Esophagus muscularis mucosa (tissue), 4 donors: ENCODE results near the gene AXIN1. TPM values are rescaled to one million over a fixed set of nuclear protein-coding genes. Genes with fewer than 3 reads are reported as not detected.

Source experiments
- DNase-seq: peaks from one replicate; pipeline ENCODE4 v3.0.0-alpha.2; 2017; ENCODE audit errors: extremely low spot score
- H3K27ac ChIP-seq, 4 donors: fragments of 200-600 bp; sonication (generic); replicated peaks in 1 of 4; 1 replicate in 3 of 4; 2 replicates in 1 of 4; pipeline ENCODE4 v1.5.1; 2016 to 2019; ENCODE audit warnings: mild to moderate bottlenecking in 1 of 4
- H3K27me3 ChIP-seq, 4 donors: fragments of 200-600 bp; sonication (generic); one replicate each; pipeline versions ENCODE4 v1.5.1 to v1.6.0; 2016 to 2019
- H3K36me3 ChIP-seq, 4 donors: fragments of 200-600 bp; sonication (generic); one replicate each; pipeline ENCODE4 v1.5.1; 2016 to 2019
- H3K4me1 ChIP-seq, 4 donors: fragments of 200-600 bp; sonication (generic); one replicate each; pipeline ENCODE4 v1.5.1; 2016 to 2019
- H3K4me3 ChIP-seq, 4 donors: fragments of 200-600 bp; sonication (generic); 1 replicate in 2 of 4; 2 replicates in 2 of 4; pipeline ENCODE4 v1.5.1; 2016 to 2019; ENCODE audit warnings: mild to moderate bottlenecking in 4 of 4, moderate library complexity in 1 of 4
- H3K9me3 ChIP-seq, 4 donors: fragments of 200-600 bp; sonication (generic); 1 replicate in 3 of 4; 2 replicates in 1 of 4; pipeline ENCODE4 v1.5.1; 2016 to 2019
- EP300 ChIP-seq: sonication (generic); formaldehyde crosslinking; IDR thresholded peaks from one replicate; pipeline ENCODE4 v1.6.1; 2017; ENCODE audit warnings: antibody characterized with exemption
- POLR2A ChIP-seq: fragments of 450-650 bp; IDR thresholded peaks from one replicate; pipeline ENCODE4 v1.6.1; 2017; ENCODE audit warnings: antibody characterized with exemption, moderate library complexity, mild to moderate bottlenecking, low read depth
- POLR2AphosphoS5 ChIP-seq, 2 donors: sonication (generic); formaldehyde crosslinking; IDR thresholded peaks; one replicate each; pipeline ENCODE4 v1.6.1; 2017; ENCODE audit warnings: antibody characterized with exemption in 2 of 2
- WGBS: methylation state at CpG from one replicate; pipeline ENCODE4 v1.1.5; 2018; 5-methylcytosine and 5-hydroxymethylcytosine counted together
- intact Hi-C: fragments of 100-400 bp; cut with DNase I; formaldehyde crosslinking; loops from one replicate; pipeline ENCODE4 v1.15.1; 2023
- total RNA-seq, 4 donors: library from RNA; depleted of rRNA; stranded (reverse); fragments of >200 nt; gene quantifications; one replicate each; pipeline versions ENCODE4 v1.1.0 to v1.2.1, GENCODE V29; 2016
- TF ChIP-seq, protein P1 (sequence below), 3 experiments: fragments of 200-600 bp in 2 of 3; fragments of 450-650 bp in 1 of 3; sonication (generic) in 2 of 3; IDR thresholded peaks; one replicate each; pipeline ENCODE4 v1.5.1; 2017 to 2019; ENCODE audit warnings: antibody characterized with exemption in 3 of 3, mild to moderate bottlenecking in 2 of 3, moderate library complexity in 1 of 3

Gene AXIN1
- total RNA-seq, 4 donors from 2014 or later: 24.1 to 56.2 (median 44.1) TPM

DNA sequence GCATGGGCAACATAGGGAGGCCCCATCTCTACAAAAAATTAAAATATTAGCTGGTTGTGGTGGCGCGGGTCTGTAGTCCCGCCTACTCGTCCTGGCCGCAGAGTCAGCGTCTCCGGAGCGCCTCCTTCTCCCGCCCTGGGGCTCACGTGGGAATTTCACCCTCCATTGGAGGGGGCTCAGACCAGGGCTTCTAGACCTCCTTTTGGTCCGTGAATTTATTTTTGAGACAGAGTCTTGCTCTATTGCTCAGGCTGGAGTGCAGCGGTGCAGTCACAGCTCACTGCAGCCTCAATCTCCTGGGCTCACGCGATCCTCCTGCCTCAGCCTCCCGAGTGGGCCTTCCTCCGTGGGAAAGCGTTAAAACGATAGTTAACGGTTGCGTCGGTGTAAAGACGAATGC lies 44.1 kb upstream of the AXIN1 start:
- peak overlapping the region; percentile 85 to 92 (median 90) for H3K27ac ChIP-seq
- intact Hi-C loops: loop anchor here (10.0 kb wide), 1 partner anchor 128 kb away; the partner anchor contains the start of gene CAPN15
- no peak for TF ChIP-seq POLR2A
- peak; percentile 32 to 39 for TF ChIP-seq POLR2AphosphoS5 (IDR thresholded peaks at IDR 0.05)
- no peak for DNase-seq
- no peaks in the 10 kb centered on the region for H3K27me3 ChIP-seq
- peaks cover 16 to 49% (median 41%) of the 10 kb centered on the region in 4 donors for H3K4me1 ChIP-seq
- no peaks in the 10 kb centered on the region for H3K9me3 ChIP-seq
- H3K36me3 ChIP-seq: peaks cover 0 to 15% (median 8%) of the 10 kb centered on the region in 4 donors
- H3K4me3 ChIP-seq: peak overlapping the region; percentile 69 to 85 (median 80)
- under 1% methylated on average over 12 of the region's 22 CpGs for WGBS

DNA sequence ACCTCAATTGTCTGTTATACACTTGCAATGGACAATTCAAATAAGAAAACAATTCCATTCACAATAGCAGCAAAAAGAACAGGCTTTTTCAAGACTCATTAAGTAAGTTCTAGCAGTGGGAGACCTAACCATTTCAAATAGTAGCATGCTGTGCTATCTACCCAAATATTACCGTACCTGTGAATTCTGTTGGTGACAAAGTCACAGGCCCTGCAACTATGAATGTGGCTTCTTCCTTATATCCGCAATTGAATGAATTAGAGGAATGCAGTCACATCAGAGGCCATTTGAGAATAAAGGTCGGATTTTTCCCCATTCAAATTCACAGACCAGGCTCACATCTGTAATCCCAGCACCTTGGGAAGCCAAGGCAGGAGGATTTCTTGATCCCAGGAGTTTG lies 43.7 kb upstream of the AXIN1 start:
- peak overlapping the region; percentile 69 to 85 (median 80) for H3K4me3 ChIP-seq
- peak overlapping the region; percentile 85 to 92 (median 90) for H3K27ac ChIP-seq
- no peaks in the 10 kb centered on the region for H3K9me3 ChIP-seq
- DNase-seq: no peak
- H3K27me3 ChIP-seq: no peaks in the 10 kb centered on the region
- H3K4me1 ChIP-seq: peaks cover 16 to 49% (median 39%) of the 10 kb centered on the region in 4 donors
- WGBS: 26% methylated on average over 3 of the region's 3 CpGs
- peaks cover 0 to 15% (median 8%) of the 10 kb centered on the region in 4 donors for H3K36me3 ChIP-seq
- TF ChIP-seq EP300 (no peak), POLR2AphosphoS5 (IDR thresholded peaks at IDR 0.05) (no peak), POLR2A (no peak)
- TF ChIP-seq, protein P1, sequence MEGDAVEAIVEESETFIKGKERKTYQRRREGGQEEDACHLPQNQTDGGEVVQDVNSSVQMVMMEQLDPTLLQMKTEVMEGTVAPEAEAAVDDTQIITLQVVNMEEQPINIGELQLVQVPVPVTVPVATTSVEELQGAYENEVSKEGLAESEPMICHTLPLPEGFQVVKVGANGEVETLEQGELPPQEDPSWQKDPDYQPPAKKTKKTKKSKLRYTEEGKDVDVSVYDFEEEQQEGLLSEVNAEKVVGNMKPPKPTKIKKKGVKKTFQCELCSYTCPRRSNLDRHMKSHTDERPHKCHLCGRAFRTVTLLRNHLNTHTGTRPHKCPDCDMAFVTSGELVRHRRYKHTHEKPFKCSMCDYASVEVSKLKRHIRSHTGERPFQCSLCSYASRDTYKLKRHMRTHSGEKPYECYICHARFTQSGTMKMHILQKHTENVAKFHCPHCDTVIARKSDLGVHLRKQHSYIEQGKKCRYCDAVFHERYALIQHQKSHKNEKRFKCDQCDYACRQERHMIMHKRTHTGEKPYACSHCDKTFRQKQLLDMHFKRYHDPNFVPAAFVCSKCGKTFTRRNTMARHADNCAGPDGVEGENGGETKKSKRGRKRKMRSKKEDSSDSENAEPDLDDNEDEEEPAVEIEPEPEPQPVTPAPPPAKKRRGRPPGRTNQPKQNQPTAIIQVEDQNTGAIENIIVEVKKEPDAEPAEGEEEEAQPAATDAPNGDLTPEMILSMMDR (IDR thresholded peaks at IDR 0.05): no peak
- intact Hi-C loops: loop anchor here (10.0 kb wide), 1 partner anchor 129 kb away; the partner anchor contains the start of gene CAPN15

GRCh38 chr16:392450-393030 lies 40.0 kb upstream of the AXIN1 start:
- Histone ChIP-seq H3K27me3 (no peaks in the 10 kb centered on the region), H3K9me3 (no peaks in the 10 kb centered on the region), H3K4me1 (peaks cover 13 to 26% (median 22%) of the 10 kb centered on the region in 4 donors), H3K36me3 (no peaks in the 10 kb centered on the region), H3K4me3 (no peak overlapping the region), H3K27ac (no peak overlapping the region)
- DNase-seq: no peak
- intact Hi-C loops: loop anchor here (10.0 kb wide), 1 partner anchor 132 kb away; the partner anchor contains the start of gene CAPN15
- TF ChIP-seq POLR2A (no peak), EP300 (no peak), POLR2AphosphoS5 (IDR thresholded peaks at IDR 0.05) (no peak)
- TF ChIP-seq, protein P1 (IDR thresholded peaks at IDR 0.05): no peak
- whole genome bisulfite sequencing: 87% methylated on average over 7 of the region's 7 CpGs

DNA sequence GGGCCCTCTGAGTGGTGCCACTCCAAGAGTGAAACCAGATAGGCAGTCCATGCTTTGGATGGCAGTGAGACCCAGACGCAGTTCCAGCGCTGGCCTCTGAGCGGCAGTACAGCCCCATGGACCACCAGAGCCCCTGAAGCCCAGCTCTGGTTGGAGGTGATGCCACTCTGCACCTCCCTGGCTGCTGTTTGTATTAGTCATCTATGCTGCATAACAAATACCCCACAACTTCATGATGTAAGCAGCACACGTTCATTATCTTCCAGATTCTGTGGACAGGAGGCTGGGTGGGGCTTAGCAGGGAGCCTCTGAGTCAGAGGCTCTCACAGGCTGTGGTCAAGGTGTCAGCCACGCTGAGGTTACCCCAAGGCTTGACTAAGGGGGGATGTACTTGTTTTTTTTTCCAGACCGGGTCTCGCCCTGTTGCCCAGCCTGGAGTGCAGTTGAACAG lies 39.4 kb upstream of the AXIN1 start:
- H3K27me3 ChIP-seq: no peaks in the 10 kb centered on the region
- H3K27ac ChIP-seq: no peak overlapping the region
- 74% methylated on average over 7 of the region's 7 CpGs for WGBS
- H3K9me3 ChIP-seq: no peaks in the 10 kb centered on the region
- H3K4me3 ChIP-seq: no peak overlapping the region
- no peak for DNase-seq
- intact Hi-C loops: loop anchor here (10.0 kb wide), 1 partner anchor 133 kb away; the partner anchor contains the start of gene CAPN15
- TF ChIP-seq POLR2A (no peak), POLR2AphosphoS5 (IDR thresholded peaks at IDR 0.05) (no peak), EP300 (no peak)
- TF ChIP-seq, protein P1 (IDR thresholded peaks at IDR 0.05): peak; percentile 54 to 78 (median 76)
- no peaks in the 10 kb centered on the region for H3K36me3 ChIP-seq
- peaks cover 13 to 32% (median 22%) of the 10 kb centered on the region in 4 donors for H3K4me1 ChIP-seq

DNA sequence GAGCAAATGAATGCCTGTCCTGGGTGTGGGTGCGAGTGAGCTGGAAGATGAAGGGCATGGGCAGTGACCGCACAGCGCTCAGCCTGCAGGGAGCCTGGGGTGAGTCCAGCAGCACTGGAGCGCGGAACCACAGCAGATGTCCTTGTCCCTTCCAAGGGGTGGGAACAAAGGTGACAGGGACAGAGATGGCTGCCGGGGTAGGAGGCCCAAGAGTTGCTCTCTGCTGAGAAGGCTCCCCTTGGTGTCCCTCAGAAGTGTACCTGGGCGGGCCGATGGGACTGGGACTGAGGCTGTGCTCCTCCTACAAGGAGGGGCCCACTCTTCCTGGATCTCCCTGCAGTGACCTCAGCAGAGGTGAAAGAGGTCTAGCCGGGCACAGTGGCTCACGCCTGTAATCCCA lies 36.8 kb upstream of the AXIN1 start:
- peak overlapping the region in 1 of 4 donors; percentile 70 for H3K27ac ChIP-seq
- H3K36me3 ChIP-seq: no peaks in the 10 kb centered on the region
- H3K27me3 ChIP-seq: no peaks in the 10 kb centered on the region
- TF ChIP-seq POLR2A (no peak), POLR2AphosphoS5 (IDR thresholded peaks at IDR 0.05) (no peak), EP300 (no peak)
- TF ChIP-seq, protein P1 (IDR thresholded peaks at IDR 0.05): no peak
- WGBS: 100% methylated on average over 2 of the region's 10 CpGs
- H3K4me3 ChIP-seq: no peak overlapping the region
- peaks cover 7 to 29% (median 16%) of the 10 kb centered on the region in 4 donors for H3K4me1 ChIP-seq
- no peaks in the 10 kb centered on the region for H3K9me3 ChIP-seq
- intact Hi-C loops: no loop called here
- no peak for DNase-seq
